Suprapubic skin (tissue), 3 donors: Measurements from ENCODE around the gene MCC.

Experiments
- POLR2A ChIP-seq, 2 donors: fragments of 450-650 bp; IDR thresholded peaks; one replicate each; pipeline ENCODE4 v1.6.1; 2017; ENCODE audit warnings: antibody characterized with exemption in 2 of 2, mild to moderate bottlenecking in 2 of 2, moderate library complexity in 2 of 2
- TF ChIP-seq, protein P1 (sequence below), 2 donors: fragments of 200-600 bp in 1 of 2; fragments of 450-650 bp in 1 of 2; sonication (generic) in 1 of 2; IDR thresholded peaks; one replicate each; pipeline ENCODE4 v1.5.1; 2016 to 2019; ENCODE audit warnings: antibody characterized with exemption in 2 of 2, mild to moderate bottlenecking in 1 of 2, moderate library complexity in 1 of 2

DNA sequence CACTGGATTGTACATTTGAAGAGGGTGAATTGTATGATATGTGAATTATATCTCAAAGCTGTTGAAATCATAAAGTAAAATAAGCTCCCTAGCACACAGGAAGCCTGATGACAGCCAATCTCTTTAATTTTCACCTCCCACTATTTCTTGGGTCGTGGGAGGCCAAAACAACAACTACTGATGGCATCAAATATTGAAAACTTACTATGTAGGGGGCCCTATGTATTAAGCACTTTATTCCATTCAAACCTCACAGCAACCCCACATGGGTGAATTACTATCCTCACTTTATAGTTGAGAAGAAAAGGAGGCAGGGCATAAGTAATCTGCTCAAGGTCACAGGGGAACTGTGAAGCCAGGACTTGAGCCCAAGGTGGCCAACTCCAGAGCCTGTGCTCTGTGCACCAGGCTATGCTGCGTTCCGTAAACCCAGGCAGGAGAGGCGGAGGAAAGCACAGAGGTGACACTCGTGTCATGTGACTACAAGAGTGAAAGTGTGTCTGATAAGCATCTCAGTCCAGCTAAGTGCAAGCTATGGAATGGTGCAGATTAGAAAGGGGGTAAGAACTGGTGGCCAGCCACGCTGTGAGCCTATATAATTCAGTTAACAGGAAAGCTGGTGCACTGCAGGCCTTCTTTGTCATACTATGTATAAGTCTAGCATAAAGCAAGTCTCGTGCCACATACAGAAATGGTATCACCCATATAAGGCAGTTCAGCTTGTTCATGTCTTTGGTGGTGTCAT lies 290.6 kb downstream of the MCC start:
- TF ChIP-seq, protein P1, sequence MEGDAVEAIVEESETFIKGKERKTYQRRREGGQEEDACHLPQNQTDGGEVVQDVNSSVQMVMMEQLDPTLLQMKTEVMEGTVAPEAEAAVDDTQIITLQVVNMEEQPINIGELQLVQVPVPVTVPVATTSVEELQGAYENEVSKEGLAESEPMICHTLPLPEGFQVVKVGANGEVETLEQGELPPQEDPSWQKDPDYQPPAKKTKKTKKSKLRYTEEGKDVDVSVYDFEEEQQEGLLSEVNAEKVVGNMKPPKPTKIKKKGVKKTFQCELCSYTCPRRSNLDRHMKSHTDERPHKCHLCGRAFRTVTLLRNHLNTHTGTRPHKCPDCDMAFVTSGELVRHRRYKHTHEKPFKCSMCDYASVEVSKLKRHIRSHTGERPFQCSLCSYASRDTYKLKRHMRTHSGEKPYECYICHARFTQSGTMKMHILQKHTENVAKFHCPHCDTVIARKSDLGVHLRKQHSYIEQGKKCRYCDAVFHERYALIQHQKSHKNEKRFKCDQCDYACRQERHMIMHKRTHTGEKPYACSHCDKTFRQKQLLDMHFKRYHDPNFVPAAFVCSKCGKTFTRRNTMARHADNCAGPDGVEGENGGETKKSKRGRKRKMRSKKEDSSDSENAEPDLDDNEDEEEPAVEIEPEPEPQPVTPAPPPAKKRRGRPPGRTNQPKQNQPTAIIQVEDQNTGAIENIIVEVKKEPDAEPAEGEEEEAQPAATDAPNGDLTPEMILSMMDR (IDR thresholded peaks at IDR 0.05): no peak
- no peak for TF ChIP-seq POLR2A (IDR thresholded peaks at IDR 0.05)
